ENCODE measurements around the gene PRG2.
"Not testable (repeated sequence)": the region's sequence is repeated elsewhere in the genome, so short reads cannot be mapped to it uniquely, and the experiment has no call there.

Gene PRG2

DNA sequence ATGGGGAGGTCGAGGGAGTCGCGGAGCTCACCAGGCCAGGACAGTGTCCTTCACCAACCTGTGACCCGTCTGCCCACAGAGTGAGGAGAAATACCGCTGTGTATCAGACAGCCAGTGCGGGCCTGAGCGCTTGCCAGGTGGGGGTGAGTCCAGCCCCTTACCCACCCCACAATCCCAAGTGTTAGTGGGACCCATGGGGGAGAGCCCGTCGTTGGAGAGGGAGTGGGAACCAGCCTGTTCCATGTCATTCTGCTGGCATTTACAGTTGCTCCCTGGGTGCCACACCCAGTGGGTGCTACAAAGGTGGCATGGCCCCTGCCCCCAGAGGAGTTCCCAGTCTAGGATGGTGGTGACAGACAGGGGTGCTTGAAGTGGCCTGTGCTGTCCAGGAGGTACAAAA lies 43.1 kb downstream of the PRG2 start:
- DNase-seq (ENCODE audit: low read depth) = no peak

DNA sequence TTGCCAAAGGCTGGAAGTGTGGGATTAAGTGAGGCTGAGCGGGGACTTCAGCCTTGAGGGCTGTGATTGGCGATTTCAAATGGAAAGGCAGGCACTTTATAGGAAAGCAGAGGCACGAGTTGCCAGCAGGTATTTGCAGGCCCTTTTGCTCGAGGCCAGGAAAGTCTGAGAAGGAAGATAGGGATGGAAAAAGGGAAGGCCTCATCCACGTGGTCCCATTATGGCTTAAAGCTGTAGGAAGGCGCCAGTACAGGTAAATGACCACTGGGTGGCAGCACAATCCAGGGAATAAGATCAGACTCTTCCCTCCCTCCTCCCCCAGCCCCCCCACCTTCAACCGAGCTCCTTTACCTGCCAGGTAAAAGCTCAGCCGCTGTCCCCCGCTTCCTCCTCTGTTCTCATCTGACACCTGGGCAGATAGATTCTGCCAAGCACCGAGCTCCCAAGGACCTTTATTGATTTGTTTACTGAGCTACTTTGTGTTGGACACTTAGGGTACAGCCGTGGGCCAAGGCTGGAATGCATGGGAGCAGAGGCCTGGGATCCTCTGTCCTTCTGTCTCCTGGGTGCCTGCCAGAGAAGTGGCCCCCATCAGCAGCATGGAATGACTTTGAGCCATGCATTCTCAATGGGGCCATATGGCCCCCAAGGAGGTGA lies 44.8 kb downstream of the PRG2 start:
- peak; percentile 43 for DNase-seq (ENCODE audit: low read depth)

DNA sequence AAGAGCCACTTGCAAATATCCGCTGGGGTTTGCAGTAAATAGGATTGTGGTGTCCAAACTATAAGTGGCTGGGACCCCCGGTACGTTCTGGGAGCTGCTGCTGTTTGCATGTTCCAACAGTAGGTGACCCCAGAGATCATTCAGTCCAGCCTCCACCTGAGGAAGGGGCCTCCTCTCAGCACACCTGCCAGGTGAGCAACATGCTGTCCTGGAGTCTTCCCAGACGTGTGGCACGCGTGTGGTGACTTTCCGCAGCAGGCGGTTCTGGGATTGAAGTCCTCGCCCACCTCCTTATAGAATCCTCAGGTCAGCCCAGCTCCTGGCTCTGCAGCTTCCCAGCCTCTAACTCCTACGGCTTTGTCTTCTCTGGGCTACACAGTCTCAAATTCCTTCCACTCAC lies 45.6 kb downstream of the PRG2 start:
- no peak for DNase-seq (ENCODE audit: low read depth)

DNA sequence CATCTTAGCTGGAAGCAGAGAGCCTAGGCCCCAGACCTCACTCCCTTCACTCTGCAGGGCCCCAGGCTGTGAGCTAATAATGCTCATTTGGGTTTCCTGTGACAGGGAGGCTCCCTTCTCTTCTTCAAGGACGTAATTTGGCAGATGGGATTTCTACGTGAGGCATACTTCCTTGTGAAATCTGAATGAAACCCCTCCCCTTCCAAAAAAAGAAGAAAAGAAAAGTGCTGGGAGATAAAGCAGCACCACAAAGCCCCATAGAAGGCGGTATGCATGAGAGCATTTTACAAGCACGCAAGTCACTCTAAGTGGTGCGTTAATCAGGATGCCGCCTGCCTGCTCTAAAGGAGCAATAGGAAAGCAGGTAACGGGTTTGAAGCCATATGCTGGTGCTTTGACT lies 46.6 kb downstream of the PRG2 start:
- DNase-seq (ENCODE audit: low read depth) = no peak

DNA sequence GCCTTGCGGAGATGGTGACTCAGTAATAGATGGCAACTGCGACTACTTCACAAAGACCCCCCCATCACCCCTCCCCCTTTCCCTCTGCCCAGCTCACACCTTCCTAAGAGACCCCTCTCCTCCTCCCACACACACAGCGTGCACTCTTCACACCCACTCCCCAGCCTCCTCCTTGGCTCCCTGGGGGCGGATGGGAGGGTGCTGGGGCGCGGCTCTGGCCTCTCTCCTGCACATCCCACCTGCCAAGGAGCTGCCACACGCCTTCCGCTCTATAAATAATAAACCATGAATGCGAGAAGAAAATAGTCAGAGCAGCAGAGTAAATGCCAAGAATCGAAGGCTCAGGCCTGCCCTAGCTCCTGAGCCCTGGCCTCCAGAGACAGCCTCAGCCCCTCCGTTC lies 47.7 kb downstream of the PRG2 start:
- no peak for DNase-seq (ENCODE audit: low read depth)

DNA sequence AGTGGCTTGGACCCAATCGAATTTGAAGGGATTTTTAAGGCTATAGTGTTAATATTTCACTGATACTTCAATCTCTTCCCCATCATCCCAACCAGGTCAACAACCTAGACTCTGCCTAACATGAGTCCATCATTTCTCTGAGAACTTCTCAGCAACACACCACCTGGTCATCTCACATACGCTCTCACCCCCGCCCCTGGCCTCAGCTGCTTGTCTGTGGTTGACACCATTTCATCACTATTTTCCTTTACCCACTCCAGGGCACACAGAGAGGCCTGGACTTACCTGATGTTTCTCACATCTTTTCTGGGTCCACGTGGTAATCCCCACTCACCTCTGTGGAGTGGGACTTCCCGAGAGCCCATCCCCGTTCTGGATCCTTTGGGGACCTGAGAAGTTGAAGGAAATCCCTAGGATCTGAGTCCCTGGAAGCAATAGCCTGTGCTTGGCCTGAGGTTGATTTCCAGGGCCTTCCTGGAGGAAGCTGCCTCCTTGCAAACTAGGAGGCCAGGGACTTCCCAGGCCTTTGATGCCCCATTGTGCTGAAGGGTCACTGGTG lies 49.1 kb downstream of the PRG2 start:
- no peak for DNase-seq (ENCODE audit: low read depth)

DNA sequence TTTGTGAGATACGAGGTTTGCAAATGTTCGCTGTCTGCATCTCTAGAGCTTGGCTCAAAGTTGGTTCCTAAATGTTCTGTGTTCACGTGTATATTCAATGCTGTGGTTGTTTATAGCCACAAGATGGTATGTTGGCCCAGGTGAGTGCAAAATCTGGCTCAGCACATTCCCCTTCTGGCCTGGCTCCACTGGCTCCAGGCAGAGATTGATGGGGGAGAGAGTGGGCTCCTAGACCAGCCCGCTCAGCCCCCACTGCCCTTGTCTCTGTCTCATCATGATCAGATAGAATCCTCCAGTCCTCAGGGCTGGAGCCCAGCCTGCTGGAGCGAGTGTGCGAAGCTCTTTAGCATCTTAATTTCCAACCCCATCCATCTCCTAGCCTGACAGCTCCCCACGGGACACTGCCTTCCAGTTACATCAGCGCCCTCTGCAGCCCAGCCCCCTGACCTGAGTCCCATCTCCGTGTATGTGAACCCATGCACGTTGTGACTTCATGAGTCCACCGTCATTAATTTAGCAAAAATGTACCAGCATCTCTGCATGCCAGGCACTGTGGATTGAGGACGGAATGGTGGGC lies 50.3 kb downstream of the PRG2 start:
- no peak for DNase-seq (ENCODE audit: low read depth)

DNA sequence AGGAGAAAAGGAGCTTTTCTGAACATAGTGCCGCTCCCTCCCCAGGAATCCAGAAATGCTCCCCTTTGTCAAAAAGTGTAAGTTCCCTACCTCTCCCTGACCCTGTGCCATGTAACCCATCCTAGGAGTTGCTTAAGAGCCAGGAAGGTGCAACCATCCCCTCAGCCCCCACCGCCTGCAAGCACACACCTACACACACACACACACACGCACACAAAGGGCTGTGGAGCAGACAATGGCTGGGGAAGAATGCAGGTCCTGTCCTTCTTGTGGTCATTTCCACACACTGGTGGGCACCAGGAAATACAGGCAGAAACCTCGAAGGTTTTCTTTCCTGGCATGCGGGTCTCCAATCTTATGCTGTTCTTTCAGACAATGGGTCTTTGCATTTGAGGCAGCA lies 51.1 kb downstream of the PRG2 start:
- DNase-seq (ENCODE audit: low read depth) = no peak

DNA sequence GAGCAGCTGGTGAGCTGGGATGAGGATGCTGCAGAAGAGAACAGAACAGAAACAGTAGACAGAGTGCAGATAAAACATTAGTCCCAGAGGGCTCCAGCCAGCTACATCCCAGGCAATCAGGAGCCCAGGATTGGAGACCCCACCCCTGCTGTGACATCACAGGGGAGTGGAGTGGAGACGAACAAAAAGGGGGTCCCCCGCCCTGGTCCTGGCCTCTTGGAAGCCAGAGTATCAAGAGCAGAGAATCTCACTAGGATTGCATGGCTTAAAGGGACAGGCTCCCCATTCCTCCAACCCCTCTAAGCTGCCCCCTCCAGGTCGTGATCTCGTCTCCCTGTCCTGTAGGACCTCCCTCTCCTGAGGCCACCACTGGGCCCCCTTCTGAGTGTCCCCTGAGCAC lies 52.3 kb downstream of the PRG2 start, which contains the start of gene P2RX3:
P2RX3 (plus strand) TSS at position 211 of the 400 bp plus-strand sequence. CDS start 199 bp downstream, outside the sequence.
- DNase-seq (ENCODE audit: low read depth) = no peak

DNA sequence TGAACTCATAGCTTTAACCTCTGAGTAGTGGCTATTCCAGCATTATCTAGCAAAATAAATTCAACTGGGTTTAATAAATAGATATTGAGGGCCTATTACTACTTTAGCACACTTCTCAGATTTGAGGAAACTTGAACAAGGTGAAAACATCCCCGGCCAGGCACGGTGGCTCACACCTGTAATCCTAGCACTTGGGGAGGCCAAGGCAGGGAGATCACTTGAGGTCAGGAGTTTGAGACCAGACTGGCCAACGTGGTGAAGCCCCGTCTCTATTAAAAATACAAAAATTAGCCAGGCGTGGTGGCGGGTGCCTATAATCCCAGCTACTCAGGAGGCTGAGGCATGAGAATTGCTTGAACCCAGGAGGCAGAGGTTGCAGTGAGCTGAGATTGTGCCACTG lies 53.6 kb downstream of the PRG2 start:
- not testable (repeated sequence) for DNase-seq (ENCODE audit: low read depth)

All from activated T-helper 1 cell treated with Interleukin-2 at 50 U/mL for 16 hours (primary cell).